NCI-H524 treated with DMSO at 0.1 percent for 48 hours (cell line): ENCODE data around the gene PPP6R1.

Experiments used
- DNase-seq: peaks from one replicate; lab custom pipeline; 2025; lab: John Stamatoyannopoulos, UW

PPP6R1 gene

DNA sequence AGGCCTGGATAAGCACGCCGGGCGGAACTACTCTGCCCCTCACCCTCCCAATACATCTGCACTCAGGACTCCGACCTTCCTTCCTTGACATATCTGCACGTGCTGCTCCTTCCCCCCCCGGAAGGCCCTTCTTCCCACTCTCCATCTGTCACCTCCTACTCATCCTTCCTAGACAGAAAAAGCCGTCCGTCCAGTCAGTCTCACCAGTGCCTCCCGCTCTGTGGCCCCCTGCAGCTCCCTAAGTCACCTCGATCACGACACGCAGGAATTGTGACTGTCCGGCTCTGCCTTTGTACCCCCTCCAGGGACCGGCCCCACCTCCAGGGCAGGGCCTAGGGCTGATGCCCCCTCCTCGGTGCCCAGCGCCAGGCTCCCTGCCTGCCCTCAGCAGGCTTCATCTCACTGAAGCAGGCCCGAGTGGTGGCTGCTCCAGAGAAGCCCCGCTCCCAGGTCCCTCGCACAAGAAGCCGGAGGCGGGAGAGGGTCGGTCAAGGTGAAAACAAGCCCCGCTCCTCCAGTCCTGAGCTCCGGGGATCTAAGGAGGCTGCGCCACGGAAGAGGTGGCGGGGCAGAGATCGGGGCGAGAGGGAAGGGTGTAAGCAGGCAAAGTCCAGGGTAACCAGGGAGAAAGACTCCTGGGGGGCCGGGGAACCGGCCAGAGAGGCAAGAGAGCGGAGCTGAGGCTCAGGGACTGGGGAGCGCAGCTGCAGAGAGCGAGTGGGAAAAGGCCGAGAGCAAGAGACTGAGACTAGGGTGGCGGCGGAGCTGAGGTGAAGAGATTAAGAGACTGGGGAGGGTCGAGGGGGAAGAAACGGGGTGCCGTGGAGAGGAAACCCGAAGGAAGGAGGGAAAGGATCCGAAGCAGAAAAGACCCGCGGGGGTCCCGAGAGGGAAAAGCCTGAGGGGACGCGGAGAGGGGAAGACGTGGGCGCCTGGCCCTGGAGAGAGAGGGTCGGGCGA, 1.1 kb downstream of the PPP6R1 start:
- DNase-seq = peak; percentile 11

DNA sequence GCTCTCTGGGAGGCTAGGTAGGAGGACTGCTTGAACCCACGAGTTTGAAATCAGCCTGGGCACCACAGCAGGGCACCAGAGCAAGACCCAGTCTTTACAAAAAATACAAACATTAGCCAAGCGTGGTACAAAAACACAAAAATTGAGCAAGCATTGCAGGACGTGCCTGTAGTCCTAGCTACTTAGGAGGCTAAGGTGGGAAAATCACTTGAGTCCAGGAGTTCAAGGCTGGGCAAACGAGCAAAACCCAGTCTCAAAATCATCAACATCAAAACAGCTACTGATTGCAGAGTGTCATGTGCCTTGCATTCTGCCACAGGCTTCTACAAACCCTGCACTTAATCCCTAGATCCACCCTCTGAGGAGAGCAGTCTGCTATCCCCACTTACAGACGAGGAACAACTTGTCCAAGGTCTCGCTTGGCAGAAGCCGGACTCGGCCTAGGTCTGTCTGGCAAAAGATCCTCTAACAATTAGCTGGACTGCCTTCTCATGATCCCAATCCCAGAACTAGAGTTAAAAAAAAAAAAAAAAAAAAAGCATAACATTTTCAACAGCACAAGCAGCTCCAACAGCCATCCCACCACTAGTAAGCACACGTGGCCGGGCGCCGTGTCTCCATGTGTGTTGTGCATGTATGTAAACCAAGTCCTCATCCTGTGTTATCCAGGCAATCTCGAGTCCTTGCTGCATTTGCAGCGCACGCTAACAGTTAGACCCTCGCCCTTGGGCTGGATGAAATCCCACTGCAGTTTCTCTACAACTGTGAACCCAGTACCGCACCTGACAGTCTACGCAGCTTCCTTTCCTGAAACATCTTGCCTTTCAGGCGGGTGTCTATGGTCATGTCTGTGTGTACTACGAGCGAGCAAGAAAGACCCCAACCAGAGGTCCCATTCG, 2.0 kb downstream of the PPP6R1 start:
- no peak for DNase-seq

DNA sequence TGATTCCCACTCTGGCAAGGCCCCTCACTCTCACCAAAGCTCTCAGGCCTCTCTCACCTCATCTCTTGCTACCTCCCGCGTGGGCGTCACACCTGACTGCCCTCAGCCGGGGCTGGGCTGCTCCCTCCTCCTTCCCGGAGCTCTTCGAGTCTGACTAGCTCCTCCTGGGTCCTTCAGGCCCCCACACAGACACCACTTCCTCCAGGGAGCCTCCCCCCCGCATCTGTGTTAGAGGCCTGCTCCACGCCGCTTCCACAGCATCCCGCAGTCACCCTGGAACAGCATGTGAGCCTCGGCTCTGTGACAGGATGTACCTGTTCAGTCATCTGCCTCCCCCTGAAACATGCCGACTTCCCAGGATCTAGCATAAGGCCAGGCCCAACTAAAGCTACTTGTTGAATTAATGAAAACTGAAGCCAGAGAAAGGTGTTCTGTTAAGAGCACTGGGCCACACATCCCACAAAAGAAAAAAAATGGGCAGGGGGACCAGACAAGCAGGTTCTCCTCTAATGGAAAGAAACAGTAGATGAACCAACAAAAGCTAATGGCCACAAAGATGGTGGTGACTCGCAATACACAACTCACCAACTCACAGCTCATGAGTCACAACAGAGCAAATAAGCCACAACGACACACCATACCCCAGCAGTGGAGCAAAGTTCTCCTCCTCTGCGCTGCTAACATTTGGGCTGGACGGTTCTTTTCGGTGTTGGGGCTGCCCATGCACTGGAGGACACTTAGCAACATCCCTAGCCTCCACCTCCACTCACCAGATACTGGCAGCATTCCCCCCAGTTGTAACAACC, 3.0 kb downstream of the PPP6R1 start:
- DNase-seq = no peak

DNA sequence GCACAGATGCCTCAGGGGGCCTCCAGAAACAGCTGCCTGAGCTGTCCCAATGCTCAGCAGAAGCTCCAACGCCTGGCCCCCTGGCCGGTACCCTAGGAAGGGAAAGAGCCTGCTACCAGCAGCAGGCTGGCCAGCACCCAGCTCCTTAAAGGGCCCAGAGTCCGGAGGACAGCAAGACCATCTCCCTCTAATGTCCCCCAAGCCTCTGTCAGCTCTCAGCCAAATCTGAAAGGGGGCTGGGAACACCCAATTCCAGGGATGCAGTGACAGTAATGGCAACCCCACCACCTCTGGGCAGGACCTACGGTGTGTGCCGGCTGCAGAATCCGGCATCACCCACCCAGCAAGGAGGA, 4.2 kb downstream of the PPP6R1 start:
- DNase-seq = no peak

DNA sequence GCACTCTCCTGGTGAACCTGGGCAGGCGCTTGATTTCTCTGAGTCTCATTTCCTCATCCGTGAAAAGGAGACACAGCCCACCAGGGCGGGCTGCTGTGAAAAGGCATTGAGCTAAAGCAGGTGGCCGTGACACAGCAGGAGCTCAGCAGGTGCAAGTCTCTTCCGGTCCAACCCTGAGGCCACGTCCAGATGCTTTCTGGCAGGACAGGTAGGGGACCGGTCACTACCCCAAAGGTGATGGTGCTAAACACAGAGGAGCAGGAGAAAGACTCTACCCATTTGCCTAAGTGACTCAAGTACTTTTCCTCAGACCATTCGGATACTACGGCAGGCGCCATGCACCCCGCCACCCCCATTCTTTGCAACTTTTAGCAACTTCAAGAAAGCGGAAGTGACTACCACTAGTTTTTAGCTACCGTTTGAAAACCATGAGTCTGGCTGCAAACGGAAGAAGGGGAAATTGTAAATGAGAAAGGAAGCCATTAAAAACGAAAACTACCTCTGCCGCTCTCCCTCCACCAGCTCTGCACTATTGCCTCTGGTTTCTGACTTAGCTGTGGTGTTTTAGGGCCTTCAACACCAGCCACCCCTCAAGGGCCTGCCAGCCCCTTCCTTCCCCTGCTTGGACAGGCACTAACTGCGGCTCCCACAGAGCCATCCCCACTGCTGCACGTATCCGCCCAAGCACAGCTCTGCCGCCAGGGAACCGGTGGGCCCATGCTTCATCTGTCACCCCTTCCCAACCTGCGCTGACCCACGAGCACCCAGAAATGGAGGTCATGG, 4.8 kb downstream of the PPP6R1 start:
- DNase-seq = no peak

DNA sequence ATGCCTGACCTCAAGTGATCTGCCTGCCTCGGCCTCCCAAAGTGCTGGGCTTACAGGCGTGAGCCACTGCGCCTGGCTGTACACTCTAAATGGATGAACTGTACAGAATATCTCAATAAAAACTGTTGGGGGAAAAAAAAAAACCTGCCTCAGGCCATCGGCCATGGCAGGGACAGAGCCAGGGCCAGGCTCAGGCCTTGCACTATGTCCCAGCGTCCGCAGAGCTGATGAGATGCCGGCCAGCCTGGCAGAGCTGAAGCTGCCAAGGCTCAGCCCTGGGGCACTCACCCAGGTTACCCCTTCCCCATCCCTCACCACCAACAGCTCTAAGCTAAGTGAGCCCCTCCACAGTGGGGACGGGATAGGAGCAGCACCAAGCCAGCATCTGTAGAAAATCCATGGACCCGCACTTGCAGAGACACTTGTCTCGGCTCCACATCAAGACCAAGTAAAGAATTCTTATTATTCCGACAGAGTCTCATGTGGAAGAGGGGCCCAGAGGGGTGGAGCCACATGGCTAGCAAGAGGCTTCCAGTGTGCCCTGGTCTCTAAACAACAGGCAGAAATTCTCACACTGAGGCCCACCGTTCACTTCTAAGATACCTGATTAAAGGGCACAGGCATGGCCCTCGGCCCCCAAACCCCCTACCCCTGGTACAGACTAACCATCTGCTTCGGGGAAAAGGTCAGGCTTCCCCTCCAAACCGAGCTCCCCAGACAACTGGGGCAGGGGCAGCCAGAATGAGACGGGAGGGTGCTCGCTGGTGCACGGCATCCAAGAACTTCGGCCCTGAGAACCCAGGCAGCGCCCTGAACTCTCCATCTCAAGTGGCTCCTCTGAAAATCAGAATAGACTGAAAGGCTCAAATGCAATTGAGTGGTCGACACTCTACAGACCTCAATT, 5.8 kb downstream of the PPP6R1 start:
- DNase-seq = no peak

DNA sequence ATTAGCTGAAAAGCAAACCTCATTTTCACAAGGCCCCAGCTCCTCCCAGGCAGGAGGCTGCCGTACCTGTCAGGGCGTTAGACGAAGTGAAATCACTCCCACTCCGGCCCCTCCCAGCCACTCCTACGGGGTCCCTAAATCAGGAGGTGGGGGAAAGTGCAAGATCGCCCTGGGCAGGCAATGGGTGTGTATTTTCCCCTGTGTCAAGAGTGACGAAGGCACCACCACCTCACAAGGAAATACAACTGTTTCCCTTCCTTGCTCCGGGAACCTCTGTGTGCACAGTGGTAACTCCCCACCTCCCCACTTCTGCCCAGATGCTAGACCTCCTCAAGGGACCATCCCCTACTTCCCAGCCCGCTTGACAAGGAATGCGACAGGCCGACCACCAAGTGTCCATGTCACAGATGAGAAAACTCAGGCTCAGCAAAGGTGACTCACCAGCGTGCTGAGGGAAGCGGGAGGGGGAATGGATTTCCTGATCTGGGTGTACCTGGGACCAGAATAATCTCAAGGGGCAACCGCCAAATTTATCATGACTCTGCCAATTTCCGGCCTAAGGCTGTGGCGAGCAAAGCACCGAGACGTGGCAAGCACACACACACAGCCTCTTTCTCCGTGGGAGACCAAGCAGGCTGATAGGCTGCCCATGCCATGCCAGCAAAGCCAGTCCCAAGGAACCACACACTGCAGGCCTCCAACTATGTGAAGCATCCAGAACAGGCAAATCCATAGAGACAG, 7.3 kb downstream of the PPP6R1 start:
- DNase-seq = no peak

DNA sequence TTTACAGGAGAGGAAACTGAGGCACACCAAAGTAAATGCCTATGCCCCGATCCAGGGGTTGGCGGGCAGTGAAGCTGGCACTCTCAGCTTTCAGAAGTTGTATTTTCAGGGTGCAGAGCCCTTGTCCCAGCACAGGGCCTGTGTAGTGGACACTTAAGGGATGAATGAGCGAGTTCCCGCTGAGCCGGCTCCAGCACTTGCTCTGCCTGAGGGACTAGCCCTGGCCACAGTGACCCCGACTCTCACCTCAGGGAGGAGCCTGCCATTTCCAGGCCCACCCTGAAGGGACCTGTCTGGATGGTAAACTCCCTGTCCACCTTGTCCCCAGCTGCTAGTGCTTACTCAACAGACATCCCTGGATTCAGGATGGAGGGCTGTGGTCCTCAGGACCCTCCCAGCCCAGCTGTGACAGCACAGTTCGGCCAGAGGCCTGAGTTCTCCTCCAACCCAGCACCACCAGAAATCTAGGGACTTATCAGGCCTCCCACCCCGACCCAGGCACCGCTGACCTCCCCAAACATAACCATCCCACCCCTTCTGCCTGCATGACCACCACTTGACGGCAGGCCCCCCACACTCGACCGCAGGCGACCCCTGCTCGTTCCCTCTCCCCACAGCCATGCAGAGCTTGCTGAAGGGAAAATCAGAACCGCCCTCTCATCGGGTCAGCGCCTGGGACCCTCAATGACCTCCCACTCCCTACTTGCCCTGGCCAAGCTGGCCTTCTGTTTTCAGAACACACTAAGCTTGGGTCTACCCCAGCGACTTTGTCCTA, 8.4 kb downstream of the PPP6R1 start:
- no peak for DNase-seq

DNA sequence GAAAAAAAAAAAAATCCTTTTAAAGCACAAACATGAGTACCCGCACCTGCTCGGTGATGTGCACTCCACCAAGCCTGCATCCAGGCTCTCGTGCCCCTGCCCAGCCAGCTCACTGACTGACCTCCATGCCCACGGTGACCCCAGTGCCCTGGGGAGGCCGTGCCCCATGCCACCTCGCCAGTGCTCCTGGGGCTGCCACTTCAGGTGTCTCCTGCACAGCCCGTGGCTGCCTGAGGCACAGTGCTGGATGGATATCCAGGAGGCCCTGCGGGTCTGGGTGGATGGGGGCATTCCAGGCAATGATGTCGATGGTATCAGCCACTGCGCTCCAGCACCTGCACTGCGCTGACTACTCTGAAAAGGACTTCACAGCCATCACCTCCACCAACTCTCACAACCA, 9.0 kb downstream of the PPP6R1 start:
- DNase-seq = no peak

DNA sequence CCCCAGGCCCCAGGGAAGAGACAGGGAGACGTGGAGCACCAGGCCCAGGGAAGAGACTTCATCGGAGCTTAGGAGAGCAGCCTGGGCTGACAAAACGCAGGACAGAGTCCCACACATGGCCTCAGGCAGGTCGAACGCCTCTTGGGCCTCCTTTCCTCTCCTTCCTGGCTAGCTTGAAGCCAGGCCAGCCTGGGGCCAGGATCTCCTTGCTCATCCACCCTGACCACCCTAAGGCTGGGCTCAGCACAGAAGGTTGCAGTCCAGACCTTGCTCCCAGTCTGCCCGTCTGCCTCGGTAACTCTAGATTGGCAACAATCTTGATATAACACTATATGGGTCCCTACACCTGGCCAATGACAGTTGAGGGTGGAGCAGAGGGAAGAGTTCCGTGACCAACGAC, 10.1 kb downstream of the PPP6R1 start:
- no peak for DNase-seq

DNA sequence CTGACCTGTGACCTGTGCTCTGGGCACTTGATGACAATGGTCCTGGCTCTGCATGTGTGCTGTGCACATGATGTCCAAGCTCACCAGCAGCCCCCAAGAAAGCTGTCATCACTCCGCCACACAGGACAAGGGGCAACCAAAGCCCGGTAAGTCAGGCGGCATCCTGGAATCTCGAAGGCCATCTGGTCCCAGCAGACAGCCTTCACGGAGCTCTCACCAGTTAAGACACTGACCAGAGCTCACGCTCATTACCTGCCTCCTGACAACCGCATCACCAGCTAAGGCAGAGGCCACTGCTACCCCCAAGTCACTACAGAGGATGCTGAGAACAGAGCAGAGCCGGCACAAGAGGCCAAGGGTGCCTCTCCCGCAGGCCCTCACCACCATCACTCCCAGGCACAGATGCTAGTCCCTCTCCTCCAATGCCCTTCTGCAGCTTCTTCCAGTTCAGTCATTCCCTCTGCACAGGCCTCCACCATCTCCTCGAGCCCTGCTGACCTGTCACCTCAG, 10.6 kb downstream of the PPP6R1 start:
- no peak for DNase-seq

DNA sequence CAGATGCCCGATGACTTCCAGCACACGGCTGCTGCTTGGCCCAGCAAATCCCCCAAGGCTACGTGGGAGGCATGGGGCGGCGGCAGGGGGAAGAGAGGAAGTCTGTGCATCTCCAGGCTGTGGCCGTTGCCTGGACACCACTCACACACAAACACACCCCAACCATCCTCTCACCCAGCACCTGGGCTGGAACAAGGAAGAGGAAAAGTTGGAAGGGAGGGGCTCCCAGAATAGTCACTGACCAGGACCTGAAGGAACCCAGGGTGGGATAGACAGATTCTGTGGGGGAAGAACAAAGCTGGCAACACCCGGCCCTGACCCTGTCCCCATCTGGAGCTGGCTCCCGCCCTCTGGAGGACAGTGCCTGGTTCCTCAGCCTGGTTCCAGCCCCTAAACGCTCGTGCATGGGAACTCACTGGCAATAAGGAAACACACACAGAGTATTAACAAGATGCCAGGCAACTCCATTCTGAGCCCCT, 11.2 kb downstream of the PPP6R1 start:
- DNase-seq = no peak

DNA sequence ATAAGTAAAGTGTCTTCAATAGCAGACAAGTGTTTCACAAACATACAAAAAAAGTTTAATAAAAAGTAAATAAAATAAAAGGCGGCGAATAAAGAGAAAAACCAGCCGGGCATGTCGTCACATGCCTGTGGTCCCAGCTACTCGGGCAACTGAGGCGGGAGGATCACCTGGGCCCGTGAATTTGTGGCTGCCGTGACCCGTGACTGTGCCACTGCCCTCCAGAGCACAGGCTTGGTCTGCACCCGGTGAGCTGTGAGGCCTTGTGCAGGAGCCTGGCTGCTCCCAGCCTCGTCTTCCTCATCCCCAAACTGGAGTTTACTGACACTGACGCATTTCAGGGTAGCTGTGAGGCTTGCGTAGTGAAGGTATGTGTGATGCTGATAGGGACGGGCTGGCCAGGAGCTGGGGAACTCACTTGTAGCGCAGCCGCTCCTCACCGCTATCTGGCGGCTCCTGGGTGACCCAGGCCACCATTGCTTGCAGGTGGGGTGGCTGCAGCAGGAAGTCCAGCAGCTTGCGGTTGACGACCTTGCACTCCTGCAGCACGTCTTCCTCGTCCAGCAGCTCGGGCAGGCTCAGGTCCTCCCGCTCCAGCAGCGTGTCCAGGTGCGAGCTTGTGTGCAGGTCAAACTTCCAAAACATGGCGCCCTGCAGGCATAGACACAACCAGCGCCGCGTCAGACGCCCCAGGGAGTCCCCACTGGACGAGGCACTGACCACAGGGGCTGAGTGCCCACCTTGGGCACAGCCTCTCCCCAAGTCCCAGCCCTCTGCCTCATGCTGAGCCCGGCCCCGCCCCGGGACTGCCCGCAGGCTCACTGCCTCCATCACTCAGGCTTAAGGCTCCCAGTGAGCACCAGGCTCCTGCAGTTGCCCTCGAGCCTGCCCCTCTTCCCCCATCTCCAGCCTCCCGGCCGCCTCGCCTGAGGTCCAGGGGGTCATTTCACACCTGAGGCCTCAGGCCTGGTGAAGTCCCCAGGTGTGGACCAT, 12.1 kb downstream of the PPP6R1 start:
- DNase-seq = no peak

DNA sequence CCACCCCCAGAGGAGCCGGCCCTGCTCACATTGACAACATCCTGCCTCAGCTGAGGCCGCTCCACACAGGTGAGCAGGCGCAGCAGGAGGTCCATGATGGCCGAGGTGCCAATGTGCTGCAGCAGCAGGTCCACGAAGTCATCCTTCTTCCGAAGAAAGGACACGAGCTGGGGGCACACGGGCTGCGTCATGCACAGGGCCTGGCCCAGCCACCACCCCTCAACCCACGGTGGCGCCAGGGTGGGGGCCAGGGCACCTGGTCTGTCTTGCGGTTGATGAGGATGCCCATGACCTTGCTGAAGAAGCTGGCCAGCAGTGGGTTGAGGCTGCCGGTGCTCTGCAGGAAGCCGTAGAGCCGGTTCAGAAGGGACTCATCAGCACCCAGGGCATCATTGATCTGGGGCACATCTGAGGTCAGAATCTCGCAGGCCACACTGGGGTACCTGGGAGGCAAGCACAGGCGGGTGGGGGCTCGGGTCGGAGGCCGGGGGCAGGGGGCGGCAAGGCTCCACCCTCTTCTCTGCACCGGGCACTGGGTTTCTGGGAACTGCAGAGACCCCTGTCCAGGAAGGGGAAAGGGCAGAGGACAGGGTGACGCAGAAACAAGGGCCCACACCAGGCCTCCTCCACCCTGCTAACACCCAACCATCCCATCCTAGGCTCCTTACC, 13.4 kb downstream of the PPP6R1 start:
- DNase-seq = no peak

DNA sequence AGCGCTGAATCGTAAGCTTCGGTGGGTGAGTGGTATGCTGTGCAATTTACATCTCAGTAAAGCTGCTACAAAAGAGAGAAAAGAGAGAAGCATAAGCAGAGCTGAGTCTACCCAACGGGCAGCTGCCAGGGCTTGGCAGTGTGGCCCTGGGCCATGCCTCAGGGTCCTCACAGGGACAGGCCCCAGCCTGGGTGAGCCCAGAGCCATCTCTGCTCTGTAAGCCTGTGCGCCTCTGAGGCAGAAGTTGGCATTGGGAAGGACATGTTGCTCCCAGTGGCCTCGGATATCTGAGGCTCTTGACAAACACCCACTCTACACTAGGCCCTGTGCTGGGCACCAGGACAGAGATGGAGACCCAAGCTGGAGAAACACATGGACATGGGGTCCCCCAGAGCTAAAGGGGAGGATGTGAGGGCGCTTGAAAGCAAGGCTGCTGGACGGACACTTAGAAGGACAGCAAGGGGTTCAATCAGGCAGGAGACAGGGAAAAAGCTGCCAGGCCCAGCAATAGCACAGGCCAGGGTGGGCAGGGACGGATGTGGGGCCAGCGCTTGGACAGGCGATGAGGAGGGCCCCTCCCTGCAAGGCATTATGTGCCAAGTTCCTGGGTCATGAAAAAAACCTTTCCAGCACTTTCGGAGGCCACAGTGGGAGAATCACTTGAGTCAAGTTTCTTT, 14.7 kb downstream of the PPP6R1 start:
- DNase-seq = no peak

DNA sequence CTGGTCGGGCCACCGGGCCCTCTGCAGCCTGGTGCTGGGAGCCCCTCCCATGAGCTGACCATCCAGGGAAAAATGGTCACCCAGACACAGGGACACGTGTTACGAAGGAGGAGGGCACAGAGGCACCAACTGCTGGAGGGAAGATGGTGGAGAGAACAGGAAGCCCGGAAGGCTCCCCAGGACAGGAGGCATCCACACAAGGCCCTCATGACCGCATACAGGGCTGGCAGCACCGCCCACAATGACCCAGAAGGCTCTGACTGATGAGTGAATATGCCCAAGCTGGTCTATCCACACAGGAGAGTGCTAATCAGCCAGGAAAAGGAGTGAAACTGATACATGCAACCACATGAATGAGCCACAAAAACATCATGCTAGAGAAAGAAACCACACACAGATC, 16.3 kb downstream of the PPP6R1 start:
- DNase-seq = no peak
